OCI-LY1 (cell line): Measurements from ENCODE around the gene EML2.

Experiments
- H2AFZ ChIP-seq: fragments of 200-600 bp; sonication (generic), shearing (Covaris generic); 2 replicates; pipeline ENCODE4 v1.6.0; 2014; ENCODE audit warnings: antibody characterized with exemption, mild to moderate bottlenecking, low read length
- H3F3A ChIP-seq: fragments of 200-600 bp; sonication (generic), shearing (Covaris generic); 2 replicates; pipeline ENCODE4 v1.6.0; 2014; ENCODE audit warnings: mild to moderate bottlenecking, antibody characterized with exemption, low read length, moderate library complexity; ENCODE audit not compliant: insufficient read depth
- H3K27ac ChIP-seq: fragments of 200-600 bp; sonication (generic); 2 replicates; pipeline ENCODE4 v1.5.1; 2014; ENCODE audit warnings: low read length, mixed run types, mild to moderate bottlenecking, low read depth; ENCODE audit not compliant: poor library complexity, severe bottlenecking
- H3K27me3 ChIP-seq: fragments of 200-600 bp; sonication (generic); 2 replicates; pipeline ENCODE4 v1.6.0; 2014; ENCODE audit warnings: antibody characterized with exemption, mild to moderate bottlenecking, low read length, moderate library complexity; ENCODE audit not compliant: insufficient read depth
- H3K36me3 ChIP-seq: fragments of 200-600 bp; sonication (generic); 2 replicates; pipeline ENCODE4 v1.6.1; 2014; ENCODE audit warnings: mild to moderate bottlenecking, antibody characterized with exemption, low read length, moderate library complexity, mixed read lengths; ENCODE audit not compliant: insufficient read depth
- H3K4me1 ChIP-seq: fragments of 200-600 bp; sonication (generic); 2 replicates; pipeline ENCODE4 v1.5.1; 2014; ENCODE audit warnings: mild to moderate bottlenecking, low read length, moderate library complexity; ENCODE audit not compliant: insufficient read depth, severe bottlenecking
- H3K4me2 ChIP-seq: fragments of 200-600 bp; sonication (generic), shearing (Covaris generic); 2 replicates; pipeline ENCODE4 v1.6.1; 2014; ENCODE audit warnings: low read length
- H3K4me3 ChIP-seq: fragments of 200-600 bp; sonication (generic); 2 replicates; pipeline ENCODE4 v1.5.1; 2014; ENCODE audit warnings: low read length, low read depth, mild to moderate bottlenecking, mixed read lengths; ENCODE audit not compliant: poor library complexity, severe bottlenecking
- H3K79me2 ChIP-seq: fragments of 200-600 bp; shearing (Covaris generic); 2 replicates; pipeline ENCODE4 v1.6.1; 2016; ENCODE audit warnings: mixed run types, low read length, mixed read lengths; ENCODE audit not compliant: insufficient read depth
- H3K9ac ChIP-seq: fragments of 200-600 bp; sonication (generic), shearing (Covaris generic); 2 replicates; pipeline ENCODE4 v1.6.1; 2014; ENCODE audit warnings: mild to moderate bottlenecking, low read length, mixed read lengths
- H3K9me2 ChIP-seq: fragments of 200-600 bp; sonication (generic), shearing (Covaris generic); 2 replicates; pipeline ENCODE4 v1.6.1; 2014; ENCODE audit warnings: low read depth, mild to moderate bottlenecking, low read length, mixed read lengths
- H3K9me3 ChIP-seq: fragments of 200-600 bp; shearing (Covaris generic); 2 replicates; pipeline ENCODE4 v1.6.1; 2014; ENCODE audit warnings: low read length, mixed read lengths
- H4K20me1 ChIP-seq: fragments of 200-600 bp; sonication (generic), shearing (Covaris generic); 2 replicates; pipeline ENCODE4 v1.6.0; 2016; ENCODE audit warnings: mild to moderate bottlenecking, low read length; ENCODE audit not compliant: insufficient read depth
- EZH2 ChIP-seq: fragments of 200-600 bp; sonication (generic), shearing (Covaris generic); IDR thresholded peaks from 2 replicates; pipeline ENCODE4 v1.8.0; 2017; ENCODE audit warnings: borderline replicate concordance, mixed run types, mild to moderate bottlenecking, antibody characterized with exemption, low read length, moderate library complexity, mixed read lengths
- TF ChIP-seq, protein P1 (sequence below): fragments of 200-600 bp; sonication (generic), shearing (Covaris generic); IDR thresholded peaks from 2 replicates; pipeline ENCODE4 v1.5.1; 2017; ENCODE audit warnings: mild to moderate bottlenecking, antibody characterized with exemption, low read length, moderate library complexity, mixed read lengths

The EML2 gene

GRCh38 chr19:45621976-45622503 lies 17.2 kb downstream of the EML2 start:
- Histone ChIP-seq H3K27me3 (no peaks in the 10 kb centered on the region), H2AFZ (no peak overlapping the region), H3K4me1 (no peaks in the 10 kb centered on the region), H3K36me3 (peaks cover 54% of the 10 kb centered on the region), H3K27ac (no peak overlapping the region), H3K9ac (no peak overlapping the region), H3K79me2 (no peaks in the 10 kb centered on the region), H3K9me2 (no peaks in the 10 kb centered on the region), H3F3A (no peaks in the 10 kb centered on the region), H3K9me3 (no peaks in the 10 kb centered on the region), H3K4me3 (no peak overlapping the region), H3K4me2 (no peak overlapping the region), H4K20me1 (no peaks in the 10 kb centered on the region)
- TF ChIP-seq EZH2: no peak
- TF ChIP-seq, protein P1, sequence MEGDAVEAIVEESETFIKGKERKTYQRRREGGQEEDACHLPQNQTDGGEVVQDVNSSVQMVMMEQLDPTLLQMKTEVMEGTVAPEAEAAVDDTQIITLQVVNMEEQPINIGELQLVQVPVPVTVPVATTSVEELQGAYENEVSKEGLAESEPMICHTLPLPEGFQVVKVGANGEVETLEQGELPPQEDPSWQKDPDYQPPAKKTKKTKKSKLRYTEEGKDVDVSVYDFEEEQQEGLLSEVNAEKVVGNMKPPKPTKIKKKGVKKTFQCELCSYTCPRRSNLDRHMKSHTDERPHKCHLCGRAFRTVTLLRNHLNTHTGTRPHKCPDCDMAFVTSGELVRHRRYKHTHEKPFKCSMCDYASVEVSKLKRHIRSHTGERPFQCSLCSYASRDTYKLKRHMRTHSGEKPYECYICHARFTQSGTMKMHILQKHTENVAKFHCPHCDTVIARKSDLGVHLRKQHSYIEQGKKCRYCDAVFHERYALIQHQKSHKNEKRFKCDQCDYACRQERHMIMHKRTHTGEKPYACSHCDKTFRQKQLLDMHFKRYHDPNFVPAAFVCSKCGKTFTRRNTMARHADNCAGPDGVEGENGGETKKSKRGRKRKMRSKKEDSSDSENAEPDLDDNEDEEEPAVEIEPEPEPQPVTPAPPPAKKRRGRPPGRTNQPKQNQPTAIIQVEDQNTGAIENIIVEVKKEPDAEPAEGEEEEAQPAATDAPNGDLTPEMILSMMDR: no peak

DNA sequence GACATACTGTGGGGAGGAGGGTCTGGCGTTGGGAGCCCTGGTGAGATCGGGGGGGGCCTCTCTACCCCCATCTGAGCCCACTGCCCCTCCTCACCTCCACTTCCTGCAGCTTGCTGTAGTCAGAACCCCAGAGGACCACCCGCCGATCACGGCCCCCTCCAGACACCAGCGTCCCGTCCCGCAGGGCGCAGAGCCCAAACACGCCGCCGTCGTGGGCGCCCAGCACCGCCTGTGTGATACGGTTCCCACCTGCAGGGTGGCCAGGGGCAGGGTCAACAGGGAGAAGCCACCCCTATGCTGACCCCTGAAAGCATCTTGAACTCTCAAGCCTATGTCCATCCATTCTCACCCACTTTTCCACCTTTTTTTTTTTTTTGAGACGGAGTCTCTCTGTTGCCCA lies 17.8 kb downstream of the EML2 start:
- H4K20me1 ChIP-seq: no peaks in the 10 kb centered on the region
- no peaks in the 10 kb centered on the region for H3K4me1 ChIP-seq
- no peak overlapping the region for H3K9ac ChIP-seq
- H3K4me2 ChIP-seq: no peak overlapping the region
- H3K27ac ChIP-seq: no peak overlapping the region
- H3K9me3 ChIP-seq: no peaks in the 10 kb centered on the region
- H3K79me2 ChIP-seq: no peaks in the 10 kb centered on the region
- no peak overlapping the region for H3K4me3 ChIP-seq
- no peaks in the 10 kb centered on the region for H3F3A ChIP-seq
- no peaks in the 10 kb centered on the region for H3K9me2 ChIP-seq
- H3K36me3 ChIP-seq: peaks cover 54% of the 10 kb centered on the region
- TF ChIP-seq EZH2: no peak
- TF ChIP-seq, protein P1: no peak
- H3K27me3 ChIP-seq: no peaks in the 10 kb centered on the region
- H2AFZ ChIP-seq: no peak overlapping the region

DNA sequence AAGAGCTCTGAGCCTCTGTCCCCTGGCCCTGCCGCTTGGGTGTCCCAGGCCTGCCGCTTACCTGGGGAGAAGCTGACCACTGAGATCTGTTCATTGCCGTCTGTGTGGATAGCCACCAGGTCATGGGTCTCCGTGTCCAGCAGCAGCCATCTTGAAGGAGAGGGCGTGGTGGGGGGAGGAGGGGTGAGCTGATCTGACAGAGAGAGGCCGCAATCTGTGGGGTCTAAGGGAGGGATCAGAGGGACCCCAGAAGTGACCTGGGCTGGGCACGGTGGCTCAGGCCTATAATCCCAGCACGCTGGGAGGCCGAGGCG lies 22.5 kb downstream of the EML2 start:
- Histone ChIP-seq H3K27ac (no peak overlapping the region), H3F3A (no peaks in the 10 kb centered on the region), H3K36me3 (peaks cover 62% of the 10 kb centered on the region), H2AFZ (no peak overlapping the region), H3K4me3 (no peak overlapping the region), H3K9me3 (no peaks in the 10 kb centered on the region), H3K4me2 (no peak overlapping the region), H3K27me3 (no peaks in the 10 kb centered on the region), H3K9me2 (no peaks in the 10 kb centered on the region), H3K79me2 (no peaks in the 10 kb centered on the region), H3K9ac (no peak overlapping the region), H4K20me1 (no peaks in the 10 kb centered on the region), H3K4me1 (no peaks in the 10 kb centered on the region)
- TF ChIP-seq, protein P1: no peak
